Measurements from ENCODE around the gene PDHA1. TPM values are rescaled to one million over a fixed set of nuclear protein-coding genes. Genes with fewer than 3 reads are reported as not detected.

The PDHA1 gene
- total and polyA plus RNA-seq, 9 of the 15 experiments (the other 6 are each of a cell fraction or from before 2014, with no cell fraction given): 352 to 882 (median 446) TPM

DNA sequence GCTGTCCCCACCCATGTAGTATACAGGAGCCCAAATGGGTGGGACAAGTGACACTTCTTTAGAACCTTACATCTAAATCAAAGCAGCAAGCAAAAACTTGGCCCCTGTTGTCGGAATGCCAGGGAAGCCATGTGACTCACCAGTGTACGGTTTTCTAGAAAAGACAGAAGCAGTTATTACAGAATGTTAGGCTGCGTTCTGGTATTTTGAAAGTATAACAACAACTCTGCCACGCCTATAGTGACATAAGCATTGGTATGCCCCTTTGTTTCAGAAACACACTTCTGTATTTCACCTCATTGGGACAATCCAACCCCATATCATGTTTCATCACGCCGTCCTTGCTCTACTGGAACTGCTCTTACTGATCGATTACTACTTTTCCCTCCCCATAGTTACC lies 14.8 kb downstream of the PDHA1 start:
- intact Hi-C loops (cut with micrococcal nuclease): no loop called here
- Histone ChIP-seq H3K79me2 (ENCODE audit: control insufficient read depth, insufficient read depth, low read length) (no peaks in the 10 kb centered on the region), H3K36me3 (ENCODE audit: control insufficient read depth, insufficient read depth, low read length) (peaks cover 93% of the 10 kb centered on the region), H3K9me1 (ENCODE audit: control insufficient read depth, insufficient read depth, low read length) (no peaks in the 10 kb centered on the region), H4K20me1 (replicated peaks; ENCODE audit: control insufficient read depth, insufficient read depth, low read length) (no peaks in the 10 kb centered on the region), H3K27ac (ENCODE audit: extremely low read depth, low read depth, low read length) (no peak overlapping the region), H3K27me3 (ENCODE audit: control insufficient read depth in 2 of 2, insufficient read depth in 2 of 2, low read length in 2 of 2) (no peaks in the 10 kb centered on the region), H2AFZ (ENCODE audit: low read depth, low read length) (no peak overlapping the region), H3K9me3 (replicated peaks; ENCODE audit: control insufficient read depth, insufficient read depth, low read depth, low read length) (no peaks in the 10 kb centered on the region), H3K4me3 (no peak overlapping the region), H3K9ac (ENCODE audit: insufficient read depth in 1 of 2, low read depth in 2 of 2, low read length in 2 of 2) (no peak overlapping the region), H3K4me1 (replicated peaks in 1 of 2; ENCODE audit: control insufficient read depth in 2 of 2, insufficient read depth in 2 of 2, low read length in 2 of 2) (no peaks in the 10 kb centered on the region), H3K4me2 (ENCODE audit: insufficient read depth, low read length) (no peak overlapping the region)
- TF ChIP-seq IRF2 (CRISPR knock-in tag; IDR thresholded peaks at IDR 0.05) (no peak), TEAD4 (IDR thresholded peaks at IDR 0.05; ENCODE audit: low read length) (no peak), TEAD4 (CRISPR knock-in tag; IDR thresholded peaks at IDR 0.05; ENCODE audit: borderline replicate concordance) (no peak), DMBX1 (CRISPR knock-in tag; IDR thresholded peaks at IDR 0.05; ENCODE audit: borderline replicate concordance) (no peak), ZNF224 (CRISPR knock-in tag; IDR thresholded peaks at IDR 0.05) (no peak), ZBTB34 (CRISPR knock-in tag; IDR thresholded peaks at IDR 0.05) (no peak), HMG20B (CRISPR knock-in tag; IDR thresholded peaks at IDR 0.05) (no peak), SNAPC5 (CRISPR knock-in tag; IDR thresholded peaks at IDR 0.05) (no peak), PTTG1 (tag; IDR thresholded peaks at IDR 0.05; ENCODE audit: low read depth) (no peak), PCBP2 (IDR thresholded peaks at IDR 0.05; ENCODE audit: low read depth, low read length, poor library complexity, severe bottlenecking) (no peak), CC2D1A (IDR thresholded peaks at IDR 0.05) (no peak), TSC22D4 (tag; IDR thresholded peaks at IDR 0.05) (no peak), BCL6 (CRISPR knock-in tag; IDR thresholded peaks at IDR 0.05) (no peak), CBFA2T2 (conservative IDR thresholded peaks at IDR 0.05) (no peak)
- TF ChIP-seq, protein P1, sequence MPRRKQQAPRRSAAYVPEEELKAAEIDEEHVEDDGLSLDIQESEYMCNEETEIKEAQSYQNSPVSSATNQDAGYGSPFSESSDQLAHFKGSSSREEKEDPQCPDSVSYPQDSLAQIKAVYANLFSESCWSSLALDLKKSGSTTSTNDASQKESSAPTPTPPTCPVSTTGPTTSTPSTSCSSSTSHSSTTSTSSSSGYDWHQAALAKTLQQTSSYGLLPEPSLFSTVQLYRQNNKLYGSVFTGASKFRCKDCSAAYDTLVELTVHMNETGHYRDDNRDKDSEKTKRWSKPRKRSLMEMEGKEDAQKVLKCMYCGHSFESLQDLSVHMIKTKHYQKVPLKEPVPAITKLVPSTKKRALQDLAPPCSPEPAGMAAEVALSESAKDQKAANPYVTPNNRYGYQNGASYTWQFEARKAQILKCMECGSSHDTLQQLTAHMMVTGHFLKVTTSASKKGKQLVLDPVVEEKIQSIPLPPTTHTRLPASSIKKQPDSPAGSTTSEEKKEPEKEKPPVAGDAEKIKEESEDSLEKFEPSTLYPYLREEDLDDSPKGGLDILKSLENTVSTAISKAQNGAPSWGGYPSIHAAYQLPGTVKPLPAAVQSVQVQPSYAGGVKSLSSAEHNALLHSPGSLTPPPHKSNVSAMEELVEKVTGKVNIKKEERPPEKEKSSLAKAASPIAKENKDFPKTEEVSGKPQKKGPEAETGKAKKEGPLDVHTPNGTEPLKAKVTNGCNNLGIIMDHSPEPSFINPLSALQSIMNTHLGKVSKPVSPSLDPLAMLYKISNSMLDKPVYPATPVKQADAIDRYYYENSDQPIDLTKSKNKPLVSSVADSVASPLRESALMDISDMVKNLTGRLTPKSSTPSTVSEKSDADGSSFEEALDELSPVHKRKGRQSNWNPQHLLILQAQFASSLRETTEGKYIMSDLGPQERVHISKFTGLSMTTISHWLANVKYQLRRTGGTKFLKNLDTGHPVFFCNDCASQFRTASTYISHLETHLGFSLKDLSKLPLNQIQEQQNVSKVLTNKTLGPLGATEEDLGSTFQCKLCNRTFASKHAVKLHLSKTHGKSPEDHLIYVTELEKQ (CRISPR knock-in tag; IDR thresholded peaks at IDR 0.05): no peak
- ChIA-PET POLR2A (no interaction called here), CTCF (ENCODE audit: low intra/inter-chr PET ratio) (no interaction called here)
- BruUV-seq (replicated peaks): no TSS peak
- ATAC-seq: no peak
- no peak for DNase-seq (ENCODE audit: extremely low read depth in 1 of 4, low spot score in 3 of 4)
- WGBS (ENCODE audit: insufficient coverage, low coverage, missing lambda C conversion rate): 95% methylated on average over 7 of the region's 7 CpGs
- no peak for FAIRE-seq
- in situ Hi-C loops (cut with MboI): no loop called here

Data from K562 (cell line).